GM21737 (cell line): ENCODE measurements around the gene STRN3.
"Not testable (repeated sequence)": the region's sequence is repeated elsewhere in the genome, so short reads cannot be mapped to it uniquely, and the experiment has no call there.

Experiments used
- ATAC-seq: cut with Tn5 transposase; IDR thresholded peaks from one replicate; pipeline ENCODE4 v1.9.1; 2021; ENCODE audit warnings: mild to moderate bottlenecking, moderate library complexity; ENCODE audit not compliant: unreplicated experiment

STRN3 gene, protein sequence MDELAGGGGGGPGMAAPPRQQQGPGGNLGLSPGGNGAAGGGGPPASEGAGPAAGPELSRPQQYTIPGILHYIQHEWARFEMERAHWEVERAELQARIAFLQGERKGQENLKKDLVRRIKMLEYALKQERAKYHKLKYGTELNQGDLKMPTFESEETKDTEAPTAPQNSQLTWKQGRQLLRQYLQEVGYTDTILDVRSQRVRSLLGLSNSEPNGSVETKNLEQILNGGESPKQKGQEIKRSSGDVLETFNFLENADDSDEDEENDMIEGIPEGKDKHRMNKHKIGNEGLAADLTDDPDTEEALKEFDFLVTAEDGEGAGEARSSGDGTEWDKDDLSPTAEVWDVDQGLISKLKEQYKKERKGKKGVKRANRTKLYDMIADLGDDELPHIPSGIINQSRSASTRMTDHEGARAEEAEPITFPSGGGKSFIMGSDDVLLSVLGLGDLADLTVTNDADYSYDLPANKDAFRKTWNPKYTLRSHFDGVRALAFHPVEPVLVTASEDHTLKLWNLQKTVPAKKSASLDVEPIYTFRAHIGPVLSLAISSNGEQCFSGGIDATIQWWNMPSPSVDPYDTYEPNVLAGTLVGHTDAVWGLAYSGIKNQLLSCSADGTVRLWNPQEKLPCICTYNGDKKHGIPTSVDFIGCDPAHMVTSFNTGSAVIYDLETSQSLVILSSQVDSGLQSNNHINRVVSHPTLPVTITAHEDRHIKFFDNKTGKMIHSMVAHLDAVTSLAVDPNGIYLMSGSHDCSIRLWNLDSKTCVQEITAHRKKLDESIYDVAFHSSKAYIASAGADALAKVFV

GRCh38 chr14:31026077-31026449, at the start of gene STRN3:
TSS of gene STRN3 (minus strand) at chr14:31026379. CDS start at chr14:31026185, 194 bp downstream.
- ATAC-seq, result no peak

- ATAC-seq, result no peak
Observed at GRCh38 chr14:31075144-31075543, 49.0 kb upstream of the STRN3 start.

DNA sequence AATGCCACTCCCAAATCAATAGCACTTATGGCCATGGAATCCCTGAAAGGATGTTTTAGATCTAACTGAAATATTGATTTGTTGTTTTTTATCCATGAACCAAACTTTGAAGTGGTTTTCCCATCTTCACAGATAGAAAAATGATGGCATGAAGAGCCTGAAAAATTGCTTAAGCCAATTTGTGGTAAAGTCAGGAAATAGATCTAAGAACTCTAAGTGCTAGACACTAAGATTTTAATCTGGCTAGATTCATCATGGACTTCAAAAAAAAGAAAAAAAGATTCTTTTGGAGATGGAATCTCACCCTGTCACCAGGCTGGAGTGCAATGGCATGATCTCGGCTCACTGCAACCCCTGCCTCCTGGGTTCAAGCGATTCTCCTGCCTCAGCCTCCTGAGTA, 45.0 kb upstream of the STRN3 start:
- no peak for ATAC-seq

DNA sequence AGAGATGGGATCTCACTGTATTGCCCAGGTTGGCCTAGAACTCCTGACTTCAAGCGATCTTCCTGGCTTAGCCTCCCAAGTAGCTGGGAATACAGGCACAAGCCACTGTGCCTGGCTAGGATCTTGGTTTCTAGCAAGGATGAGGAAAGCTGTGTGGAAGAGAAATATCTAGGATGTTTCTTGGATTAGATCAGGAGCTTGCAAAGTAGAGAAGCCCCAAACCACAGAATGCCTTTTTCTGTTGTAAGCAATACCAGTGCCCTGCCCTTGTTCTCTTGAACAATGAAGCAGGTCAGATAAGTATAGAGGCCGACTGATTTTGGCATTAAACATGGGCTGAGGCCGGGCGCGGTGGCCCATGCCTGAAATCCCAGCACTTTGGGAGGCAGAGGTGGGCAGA, 44.3 kb upstream of the STRN3 start:
- no peak for ATAC-seq

- no peak for ATAC-seq
Observed at GRCh38 chr14:31069343-31069742, 43.2 kb upstream of the STRN3 start.

DNA sequence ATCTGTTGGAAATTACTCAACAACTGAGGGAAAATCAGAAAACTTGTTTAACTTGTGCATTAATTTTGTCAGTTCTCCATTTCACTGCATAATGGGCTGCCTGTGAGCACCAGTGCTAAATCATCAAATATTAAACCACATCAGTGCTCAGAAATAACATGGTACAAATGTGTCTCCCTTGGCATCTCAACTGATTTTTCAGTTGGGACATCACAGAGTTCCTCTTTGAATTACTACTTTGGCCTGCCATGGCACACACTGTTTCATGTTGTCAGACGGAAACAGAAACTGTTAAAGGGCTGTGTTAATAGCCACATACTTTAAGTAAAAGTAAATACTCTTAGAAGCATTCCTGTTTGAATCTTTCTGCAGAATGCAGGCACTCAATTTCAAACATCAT, 42.1 kb upstream of the STRN3 start:
- no peak for ATAC-seq

DNA sequence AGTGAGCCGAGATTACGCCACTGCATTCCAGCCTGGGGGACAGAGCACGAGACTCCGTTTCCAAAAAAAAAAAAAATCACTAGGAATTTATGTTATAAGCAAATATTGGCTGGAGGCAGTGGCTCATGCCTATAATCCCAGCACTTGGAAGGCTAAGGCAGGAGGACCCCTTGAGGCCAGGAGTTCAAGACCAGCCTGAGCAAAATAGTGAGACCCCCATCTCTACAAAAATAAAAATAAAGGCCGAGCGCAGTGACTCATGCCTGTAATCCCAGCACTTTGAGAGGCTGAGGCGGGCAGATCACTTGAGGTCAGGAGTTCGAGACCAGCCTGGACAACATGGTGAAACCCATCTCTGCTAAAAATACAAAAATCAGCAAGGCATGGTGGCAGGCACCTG, 36.7 kb upstream of the STRN3 start:
- ATAC-seq, result not testable (repeated sequence)

DNA sequence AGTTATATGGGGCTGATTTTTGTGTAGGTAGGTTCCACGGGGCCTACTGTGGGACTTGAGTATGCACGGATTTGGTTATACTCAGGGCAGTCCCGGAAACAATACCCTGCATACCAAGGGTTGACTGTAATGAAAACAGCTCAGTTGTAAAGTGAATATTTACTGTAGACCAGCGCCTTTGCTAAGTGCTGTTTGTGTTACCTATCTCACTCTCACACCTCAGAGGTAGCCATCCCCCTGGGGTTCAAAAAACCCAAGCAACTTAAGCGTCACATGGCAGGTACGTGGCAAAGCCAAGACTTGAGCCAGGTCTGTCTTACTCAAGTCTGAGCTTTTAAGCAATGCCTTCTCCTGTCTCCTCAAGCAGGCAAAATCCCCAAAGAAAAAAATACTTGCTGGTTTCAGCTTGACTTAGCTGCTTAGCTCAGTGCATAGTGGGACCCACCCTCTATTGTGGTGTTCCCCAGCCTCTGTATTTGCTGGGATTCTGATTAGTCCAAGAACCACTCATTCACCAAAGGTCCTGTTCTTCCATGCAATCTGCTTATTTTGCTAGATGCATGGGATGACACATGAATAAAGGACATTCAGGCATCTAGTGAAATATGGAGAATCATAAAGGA, 34.2 kb upstream of the STRN3 start:
- ATAC-seq, result no peak

GRCh38 chr14:31059152-31059924, 33.2 kb upstream of the STRN3 start:
- ATAC-seq, result no peak

- ATAC-seq, result no peak
Observed at GRCh38 chr14:31057701-31058364, 31.7 kb upstream of the STRN3 start.

DNA sequence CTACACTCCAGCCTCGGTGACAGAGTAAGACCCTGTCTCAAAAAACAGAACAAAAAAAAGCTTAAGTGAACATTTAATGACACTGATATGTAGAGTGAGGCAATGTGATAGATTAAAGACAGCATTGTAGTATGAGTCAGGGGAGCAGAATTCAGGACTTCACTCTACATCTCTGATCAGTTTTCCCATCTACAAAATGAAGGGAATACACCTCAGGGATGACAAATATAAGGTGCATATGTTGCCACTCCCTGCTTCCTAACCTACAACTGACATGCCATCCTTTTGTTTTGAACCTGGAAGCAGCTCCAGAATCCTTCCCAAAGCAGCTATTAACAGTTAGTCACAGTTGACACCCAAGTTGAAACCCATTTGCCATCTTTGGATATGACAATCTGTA, 30.9 kb upstream of the STRN3 start:
- ATAC-seq, result no peak

DNA sequence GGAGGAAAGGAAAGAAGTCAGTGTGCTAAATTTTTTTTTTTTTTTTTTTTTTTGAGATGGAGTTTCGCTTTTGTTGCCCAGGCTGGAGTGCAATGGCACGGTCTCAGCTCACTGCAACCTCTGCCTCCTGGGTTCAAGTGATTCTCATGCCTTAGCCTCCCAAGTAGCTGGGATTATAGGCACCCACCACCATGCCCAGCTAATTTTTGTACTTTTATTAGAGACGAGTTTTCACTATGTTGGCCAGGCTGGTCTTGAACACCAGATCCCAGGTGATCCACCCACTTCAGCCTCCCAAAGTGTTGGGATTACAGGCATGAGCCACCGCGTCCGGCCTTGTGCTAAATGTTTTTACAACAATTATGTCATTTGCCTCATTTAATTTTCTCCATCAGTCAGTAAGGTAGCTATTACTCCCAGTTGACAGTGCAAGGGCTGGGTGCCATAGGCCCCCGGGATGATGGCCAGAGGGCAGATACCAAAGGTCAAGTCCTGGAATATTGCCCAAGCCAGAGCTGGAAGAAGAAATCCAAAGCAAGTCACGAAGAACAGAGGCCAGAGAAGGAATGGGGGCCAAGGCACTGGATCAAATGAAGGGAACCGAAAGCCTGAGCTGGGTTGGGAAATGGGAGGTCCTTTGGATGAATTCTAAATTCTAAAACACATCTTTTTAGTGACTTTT, 26.9 kb upstream of the STRN3 start:
- ATAC-seq, result not testable (repeated sequence)

DNA sequence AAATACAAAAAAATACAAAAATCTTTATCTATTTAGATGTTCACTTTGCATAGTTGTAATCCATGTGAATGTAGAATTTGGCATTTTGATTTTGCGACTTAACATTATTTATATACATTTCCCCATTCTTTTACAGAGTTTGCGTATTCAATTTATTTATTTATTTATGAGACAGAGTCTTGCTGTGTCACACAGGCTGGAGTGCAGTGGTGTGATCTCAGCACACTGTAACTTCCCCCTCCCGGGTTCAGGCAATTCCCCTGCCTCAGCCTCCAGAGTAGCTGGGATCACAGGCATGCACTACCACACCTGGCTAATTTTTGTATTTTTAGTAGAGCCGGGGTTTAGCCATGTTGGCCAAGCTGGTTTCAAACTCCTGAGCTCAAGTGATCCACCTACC, 25.3 kb upstream of the STRN3 start:
- ATAC-seq, result no peak

- ATAC-seq, result no peak
Observed at GRCh38 chr14:31051023-31051422, 24.8 kb upstream of the STRN3 start.

DNA sequence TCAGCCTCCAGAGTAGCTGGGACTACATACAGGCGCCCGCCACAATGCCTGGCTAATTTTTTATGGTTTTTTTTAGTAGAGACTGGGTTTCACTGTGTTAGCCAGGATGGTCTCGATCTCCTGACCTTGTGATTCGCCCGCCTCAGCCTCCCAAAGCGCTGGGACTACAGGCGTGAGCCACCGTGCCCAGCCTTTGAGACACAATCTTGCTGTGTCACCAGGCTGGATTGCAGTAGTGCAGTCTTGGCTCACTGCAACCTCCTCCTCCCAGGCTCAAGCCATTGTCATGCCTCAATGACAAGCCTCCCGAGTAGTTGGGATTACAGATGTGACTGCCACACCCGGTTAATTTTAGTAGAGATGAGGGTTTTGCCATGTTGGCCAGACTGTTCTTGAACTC, 21.3 kb upstream of the STRN3 start:
- no peak for ATAC-seq

DNA sequence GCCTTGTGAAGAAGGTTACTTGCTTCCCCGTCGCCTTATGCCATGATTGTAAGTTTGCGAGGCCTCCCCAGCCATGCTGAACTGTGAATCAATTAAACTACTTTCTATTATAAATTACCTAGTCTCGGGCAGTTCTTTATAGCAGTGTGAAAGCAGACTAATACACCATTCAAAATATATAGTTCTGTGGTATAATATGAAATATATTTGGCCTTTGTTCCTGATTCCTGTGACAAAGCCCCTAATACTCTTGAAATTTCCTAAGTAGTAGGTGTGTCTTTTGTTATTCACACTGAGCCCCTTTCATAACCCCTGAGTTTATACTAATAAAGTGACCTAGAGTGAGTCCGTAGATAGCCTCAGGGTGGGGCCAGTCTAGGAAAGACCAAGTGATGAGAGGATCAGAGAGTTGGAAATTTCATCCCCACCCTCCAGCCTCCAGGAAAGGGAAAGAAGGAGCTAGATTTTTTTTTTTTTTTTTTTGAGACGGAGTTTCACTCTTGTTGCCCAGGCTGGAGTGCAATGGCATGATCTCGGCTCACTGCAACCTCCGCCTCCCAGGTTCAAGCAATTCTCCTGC, 19.4 kb upstream of the STRN3 start:
- ATAC-seq, result no peak

- no peak for ATAC-seq
Observed at GRCh38 chr14:31043379-31043778, 17.2 kb upstream of the STRN3 start.

DNA sequence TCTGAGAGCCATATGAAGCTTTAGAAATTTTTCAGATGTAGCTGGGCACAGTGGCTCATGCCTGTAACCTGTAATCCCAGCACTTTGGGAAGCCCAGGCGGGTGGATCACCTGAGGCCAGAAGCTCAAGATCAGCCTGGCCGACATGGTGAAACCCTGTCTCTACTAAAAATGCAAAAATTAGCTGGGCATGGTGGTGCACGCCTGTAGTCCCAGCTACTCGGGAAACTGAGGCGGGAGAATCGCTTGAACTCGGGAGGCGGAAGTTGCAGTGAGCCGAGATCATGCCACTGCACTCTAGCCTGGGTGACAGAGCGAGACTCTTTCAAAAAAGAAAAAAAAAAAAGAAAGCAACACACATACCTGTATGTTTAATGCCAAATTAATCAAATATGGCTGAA, 16.7 kb upstream of the STRN3 start:
- ATAC-seq, result not testable (repeated sequence)

GRCh38 chr14:31042300-31042699, 16.1 kb upstream of the STRN3 start:
- ATAC-seq, result no peak
